Activated CD4-positive, alpha-beta memory T cell treated with anti-CD3 and anti-CD28 coated beads for 36 hours (primary cell): ENCODE data around the gene HSF2BP. TPM values are rescaled to one million over a fixed set of nuclear protein-coding genes. Genes with fewer than 3 reads are reported as not detected.

Source experiments
- CTCF ChIA-PET: fragments of 350-600 bp; sonication (Branson Sonifier 250); formaldehyde crosslinking; loops from one replicate; lab custom pipeline; 2021; ENCODE audit warnings: antibody characterized with exemption, inconsistent platforms; lab: Charles Lee
- POLR2A ChIA-PET: fragments of 350-600 bp; sonication (Branson Sonifier 250); formaldehyde crosslinking; loops from one replicate; lab custom pipeline; 2021; ENCODE audit warnings: antibody characterized with exemption; lab: Charles Lee
- DNase-seq: peaks from one replicate; pipeline ENCODE4 v3.0.0-alpha.2; 2020
- H3K27ac Mint-ChIP-seq: one replicate; pipeline ENCODE4 v1.8.0; 2021; ENCODE audit warnings: mixed read lengths
- H3K27me3 Mint-ChIP-seq: one replicate; pipeline ENCODE4 v1.8.0; 2021; ENCODE audit warnings: mixed read lengths
- H3K36me3 Mint-ChIP-seq: one replicate; pipeline ENCODE4 v1.8.0; 2021; ENCODE audit warnings: mixed read lengths
- H3K4me1 Mint-ChIP-seq: one replicate; pipeline ENCODE4 v1.8.0; 2021; ENCODE audit warnings: low read depth, mixed read lengths
- H3K4me3 Mint-ChIP-seq: one replicate; pipeline ENCODE4 v1.8.0; 2021; ENCODE audit warnings: mild to moderate bottlenecking, mixed read lengths
- H3K9me3 Mint-ChIP-seq: one replicate; pipeline ENCODE4 v1.8.0; 2021; ENCODE audit warnings: mixed read lengths
- intact Hi-C: fragments of 100-400 bp; cut with micrococcal nuclease; formaldehyde crosslinking; loops from one replicate; pipeline ENCODE4 v1.15.1; 2023
- total RNA-seq, 2 experiments: library from RNA; stranded (reverse); gene quantifications; one replicate each; pipeline ENCODE4 v1.2.3, GENCODE V29; 2021

HSF2BP gene
- total RNA-seq, 2 experiments from 2014 or later, result 0.50 to 0.73 TPM

DNA sequence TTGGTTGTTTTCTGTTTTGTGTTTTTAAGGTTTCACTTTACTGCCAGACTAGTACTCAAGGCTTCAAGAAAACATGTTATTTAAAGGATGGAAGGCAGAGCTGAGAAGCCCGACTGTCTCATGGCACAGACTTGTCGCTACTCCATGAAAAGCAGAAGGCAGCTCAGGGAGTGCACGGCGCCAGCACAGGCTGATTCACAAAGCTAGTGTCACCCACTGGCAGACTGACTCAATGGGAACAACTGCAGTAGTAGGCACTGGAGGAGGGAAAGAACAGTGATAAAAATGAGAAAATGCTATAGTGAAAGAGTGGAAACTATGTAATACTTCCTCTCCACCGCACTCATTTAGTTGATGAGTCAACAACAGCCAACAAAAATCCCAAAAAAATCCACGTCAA lies 14.7 kb downstream of the HSF2BP start:
- POLR2A ChIA-PET, result no interaction called here
- CTCF ChIA-PET, result interaction anchor here (0.7 to 1.8 kb wide), 5 partner anchors 12 to 375 kb away, joined by 3 to 5 read pairs (median 3); no protein-coding TSS in a partner anchor
- H3K4me1 Mint-ChIP-seq, result peaks cover 17% of the 10 kb centered on the region

DNA sequence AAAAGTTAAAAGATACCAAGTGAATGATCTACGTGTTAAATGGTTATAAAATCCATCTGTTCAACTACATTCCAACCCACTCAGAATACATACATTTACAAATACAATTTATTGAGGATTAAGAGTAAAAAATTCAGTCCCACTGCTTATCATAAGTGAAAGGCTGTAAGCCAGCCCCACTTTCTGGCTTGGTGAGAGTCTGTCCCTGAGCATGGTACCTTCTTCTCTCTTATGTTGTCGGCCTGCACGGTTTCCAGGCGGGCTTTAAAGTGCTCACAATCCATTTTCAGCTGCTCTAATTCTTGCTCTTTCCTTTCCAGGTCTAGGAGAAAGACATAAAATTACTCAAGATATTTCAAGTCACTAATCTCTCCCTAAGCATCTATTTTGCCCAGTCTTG lies 15.2 kb downstream of the HSF2BP start:
- no peak for DNase-seq
- H3K4me3 Mint-ChIP-seq, result no peak overlapping the region
- H3K27ac Mint-ChIP-seq, result no peak overlapping the region
- H3K36me3 Mint-ChIP-seq, result no peaks in the 10 kb centered on the region
- H3K4me1 Mint-ChIP-seq, result peaks cover 23% of the 10 kb centered on the region
- intact Hi-C loops, result no loop called here
- POLR2A ChIA-PET, result no interaction called here
- peaks cover 3% of the 10 kb centered on the region for H3K27me3 Mint-ChIP-seq
- CTCF ChIA-PET, result interaction anchor here (1.8 kb wide), 1 partner anchor 13 kb away, joined by 5 read pairs; no protein-coding TSS in a partner anchor
- no peaks in the 10 kb centered on the region for H3K9me3 Mint-ChIP-seq

More for the DNA sequence above, 14.7 kb downstream of the HSF2BP start:
- Mint-ChIP-seq H3K9me3 (no peaks in the 10 kb centered on the region), H3K27ac (no peak overlapping the region), H3K4me3 (no peak overlapping the region), H3K36me3 (no peaks in the 10 kb centered on the region), H3K27me3 (peaks cover 3% of the 10 kb centered on the region)
- intact Hi-C loops, result loop anchor here (5.0 kb wide), 1 partner anchor 722 kb away; no protein-coding TSS in a partner anchor
- no peak for DNase-seq

DNA sequence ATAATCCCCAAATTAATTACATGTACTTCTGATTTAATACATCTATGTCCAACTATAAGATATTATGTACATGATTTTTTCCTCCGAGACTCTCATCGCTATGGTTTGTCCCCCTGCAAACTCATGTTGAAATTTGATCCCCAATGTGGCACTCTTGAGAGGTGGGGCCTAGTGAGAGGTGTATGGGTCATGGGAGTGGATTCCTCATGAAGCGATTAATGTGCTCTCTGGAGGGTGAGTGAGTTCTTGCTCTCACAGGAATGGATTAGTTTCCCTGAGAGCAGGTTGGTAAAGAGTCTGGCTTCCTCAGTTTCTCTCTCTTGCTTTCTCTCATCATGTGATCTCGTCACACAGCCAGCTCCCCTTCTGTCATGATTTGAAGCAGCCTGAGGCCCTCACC lies 16.1 kb downstream of the HSF2BP start:
- POLR2A ChIA-PET, result no interaction called here
- Mint-ChIP-seq H3K27me3 (peaks cover 3% of the 10 kb centered on the region), H3K9me3 (no peaks in the 10 kb centered on the region), H3K36me3 (no peaks in the 10 kb centered on the region), H3K4me3 (no peak overlapping the region), H3K4me1 (peaks cover 23% of the 10 kb centered on the region), H3K27ac (no peak overlapping the region)
- no peak for DNase-seq
- CTCF ChIA-PET, result no interaction called here
- intact Hi-C loops, result no loop called here

GRCh38 chr21:43640400-43640799 lies 18.9 kb downstream of the HSF2BP start:
- Mint-ChIP-seq H3K36me3 (no peaks in the 10 kb centered on the region), H3K9me3 (no peaks in the 10 kb centered on the region), H3K4me3 (no peak overlapping the region), H3K27ac (no peak overlapping the region), H3K27me3 (peaks cover 3% of the 10 kb centered on the region), H3K4me1 (peaks cover 8% of the 10 kb centered on the region)
- no peak for DNase-seq
- ChIA-PET POLR2A (no interaction called here), CTCF (no interaction called here)
- intact Hi-C loops, result no loop called here

DNA sequence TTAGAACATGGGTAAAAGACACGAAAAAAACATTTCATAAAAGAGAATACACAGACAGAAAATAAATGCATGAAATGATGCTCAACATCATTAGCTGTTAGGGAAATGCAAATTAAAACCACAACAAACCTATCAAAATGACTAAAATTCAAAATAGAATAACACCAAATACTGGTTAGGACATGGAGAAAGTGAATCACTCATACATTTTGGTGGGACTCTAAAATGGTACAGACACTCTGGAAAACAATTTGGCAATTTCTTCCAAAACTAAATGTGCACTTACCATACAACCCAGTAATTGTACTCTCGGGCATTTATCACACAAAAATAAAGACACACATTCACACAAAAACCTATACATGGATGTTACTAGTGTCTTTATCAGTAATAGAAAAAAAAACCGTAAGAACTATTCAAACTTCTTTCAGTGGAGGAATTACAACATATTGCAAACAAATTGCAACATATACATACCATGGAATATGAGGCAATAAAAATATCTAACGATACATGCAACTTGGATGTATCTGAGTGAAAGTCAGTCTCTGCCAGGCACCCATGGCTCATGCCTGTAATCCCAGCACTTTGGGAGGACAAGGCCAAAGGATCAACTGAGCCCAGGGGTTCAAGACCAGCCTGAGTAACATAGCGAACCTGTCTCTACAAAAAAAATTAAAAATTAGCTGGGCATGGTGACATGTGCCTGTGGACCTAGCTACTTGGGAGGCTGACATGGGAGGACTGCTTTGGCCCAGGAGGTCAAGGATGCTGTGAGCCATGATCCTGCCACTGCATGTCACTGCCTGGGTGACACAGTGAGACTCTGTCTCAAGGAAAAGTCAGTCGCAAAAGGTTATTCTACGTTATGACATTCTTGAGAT lies 19.6 kb downstream of the HSF2BP start:
- CTCF ChIA-PET, result no interaction called here
- POLR2A ChIA-PET, result no interaction called here
- no peak for DNase-seq
- Mint-ChIP-seq H3K27me3 (peaks cover 3% of the 10 kb centered on the region), H3K9me3 (no peaks in the 10 kb centered on the region), H3K4me3 (no peak overlapping the region), H3K36me3 (no peaks in the 10 kb centered on the region), H3K27ac (no peak overlapping the region), H3K4me1 (peaks cover 6% of the 10 kb centered on the region)
- intact Hi-C loops, result no loop called here

DNA sequence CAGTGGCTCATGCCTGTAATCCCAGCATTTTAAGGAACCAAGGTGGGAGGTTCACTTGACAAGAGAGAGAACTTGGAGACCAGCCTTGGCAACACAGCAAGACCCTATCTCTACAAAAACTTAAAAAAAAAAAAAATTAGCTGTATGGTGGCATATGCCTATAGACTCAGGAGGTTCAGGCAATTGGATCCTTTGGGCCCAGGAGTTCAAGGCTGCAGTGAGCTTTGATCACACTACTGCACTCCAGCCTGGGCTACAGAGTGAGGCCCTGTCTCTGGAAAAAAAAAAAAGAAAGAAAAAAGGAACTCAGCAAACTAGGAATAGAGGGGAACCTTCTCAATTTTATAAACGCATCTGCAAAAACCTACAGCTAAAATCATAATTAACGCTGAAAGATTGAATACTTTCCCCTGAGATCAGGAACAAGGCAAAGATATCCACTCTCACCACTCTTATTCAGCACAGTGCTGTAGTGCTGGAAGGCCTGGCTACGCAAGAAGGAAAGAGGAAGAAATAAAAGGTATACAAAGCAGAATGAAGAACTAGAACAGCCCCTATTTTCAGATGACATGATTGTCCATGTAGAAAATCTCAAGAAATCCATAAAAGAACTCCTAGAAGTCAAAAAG lies 21.6 kb downstream of the HSF2BP start:
- Mint-ChIP-seq H3K27ac (no peak overlapping the region), H3K4me3 (no peak overlapping the region), H3K27me3 (no peaks in the 10 kb centered on the region), H3K9me3 (no peaks in the 10 kb centered on the region), H3K36me3 (no peaks in the 10 kb centered on the region), H3K4me1 (peaks cover 6% of the 10 kb centered on the region)
- POLR2A ChIA-PET, result no interaction called here
- intact Hi-C loops, result no loop called here
- DNase-seq, result no peak
- CTCF ChIA-PET, result no interaction called here

DNA sequence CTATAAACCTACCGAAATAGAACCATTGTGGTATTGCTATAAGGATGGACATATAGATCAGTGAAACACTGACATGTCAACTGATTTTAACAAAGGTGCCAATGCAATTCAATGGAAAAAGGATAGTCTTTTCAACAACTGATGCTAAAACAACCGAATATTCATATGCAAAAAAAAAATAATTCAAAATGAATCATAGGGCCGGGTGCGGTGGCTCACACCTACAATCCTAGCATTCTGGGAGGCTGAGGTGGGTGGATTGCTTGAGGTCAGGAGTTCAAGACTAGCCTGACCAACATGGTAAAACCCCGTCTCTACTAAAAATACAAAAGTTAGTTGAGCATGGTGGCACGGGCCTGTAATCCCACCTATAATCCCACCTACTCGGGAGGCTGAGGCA lies 23.9 kb downstream of the HSF2BP start:
- ChIA-PET POLR2A (no interaction called here), CTCF (interaction anchor here (0.6 kb wide), 1 partner anchor 16 kb away, joined by 3 read pairs; no protein-coding TSS in a partner anchor)
- intact Hi-C loops, result no loop called here
- Mint-ChIP-seq H3K4me1 (peaks cover 6% of the 10 kb centered on the region), H3K4me3 (no peak overlapping the region), H3K9me3 (no peaks in the 10 kb centered on the region), H3K27me3 (no peaks in the 10 kb centered on the region), H3K36me3 (no peaks in the 10 kb centered on the region), H3K27ac (no peak overlapping the region)
- DNase-seq, result no peak

- Mint-ChIP-seq H3K36me3 (no peaks in the 10 kb centered on the region), H3K9me3 (no peaks in the 10 kb centered on the region), H3K4me1 (peaks cover 5% of the 10 kb centered on the region), H3K27ac (no peak overlapping the region), H3K4me3 (no peak overlapping the region), H3K27me3 (no peaks in the 10 kb centered on the region)
- ChIA-PET POLR2A (no interaction called here), CTCF (no interaction called here)
- intact Hi-C loops, result no loop called here
- DNase-seq, result no peak
Measured at GRCh38 chr21:43634618-43635017, 24.7 kb downstream of the HSF2BP start.

DNA sequence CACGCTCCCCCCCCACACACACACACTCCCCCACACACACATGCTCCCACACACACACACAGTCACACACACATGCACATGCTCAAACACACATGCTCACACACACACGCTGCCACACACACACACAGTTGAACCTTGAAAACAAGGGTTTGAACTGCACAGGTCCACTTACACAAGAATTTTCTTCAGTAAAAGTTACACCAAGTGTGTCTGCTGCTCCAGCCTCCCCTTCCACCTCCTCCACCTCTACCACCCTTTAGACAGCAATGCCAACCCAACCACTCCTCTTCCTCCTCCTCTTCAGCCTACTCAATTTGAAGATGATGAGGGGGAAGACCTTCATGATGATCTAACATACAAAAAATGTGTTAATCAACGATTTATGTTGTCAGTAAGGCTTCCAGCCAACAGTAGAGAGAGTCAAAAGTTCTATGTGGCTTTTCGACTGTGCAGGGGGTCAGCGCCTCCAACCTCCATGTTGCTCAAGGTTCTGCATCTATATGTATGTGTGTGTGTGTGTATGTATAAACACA lies 26.8 kb downstream of the HSF2BP start:
- Mint-ChIP-seq H3K36me3 (no peaks in the 10 kb centered on the region), H3K9me3 (no peaks in the 10 kb centered on the region), H3K4me3 (no peak overlapping the region), H3K27me3 (no peaks in the 10 kb centered on the region), H3K4me1 (no peaks in the 10 kb centered on the region), H3K27ac (no peak overlapping the region)
- POLR2A ChIA-PET, result no interaction called here
- intact Hi-C loops, result no loop called here
- no peak for DNase-seq
- CTCF ChIA-PET, result no interaction called here

- H3K27ac Mint-ChIP-seq, result no peak overlapping the region
- no peak for DNase-seq
- no peaks in the 10 kb centered on the region for H3K4me1 Mint-ChIP-seq
- CTCF ChIA-PET, result interaction anchor here (1.0 kb wide), 1 partner anchor 14 kb away, joined by 3 read pairs; no protein-coding TSS in a partner anchor
- H3K4me3 Mint-ChIP-seq, result no peak overlapping the region
- POLR2A ChIA-PET, result no interaction called here
- no peaks in the 10 kb centered on the region for H3K36me3 Mint-ChIP-seq
- H3K9me3 Mint-ChIP-seq, result no peaks in the 10 kb centered on the region
- no peaks in the 10 kb centered on the region for H3K27me3 Mint-ChIP-seq
- intact Hi-C loops, result no loop called here
Measured at GRCh38 chr21:43631411-43632107, 27.7 kb downstream of the HSF2BP start.

DNA sequence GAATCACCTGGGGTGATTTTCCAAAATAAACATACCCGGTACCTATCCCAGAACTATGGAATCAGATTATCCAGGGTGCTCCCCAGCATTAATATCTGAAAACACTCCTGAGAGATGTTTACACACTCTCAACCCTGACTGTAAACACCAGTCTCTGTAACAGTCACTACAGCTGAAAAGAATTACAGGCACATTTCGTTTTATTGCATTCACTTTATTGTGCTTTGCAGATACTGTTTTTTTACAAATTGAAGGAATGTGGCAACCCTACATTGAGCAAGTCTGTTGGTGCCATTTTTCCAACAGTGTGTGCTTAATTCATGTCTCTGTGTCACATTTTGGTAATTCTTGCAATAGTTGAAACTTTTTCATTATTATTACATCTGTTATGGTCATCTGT lies 31.8 kb downstream of the HSF2BP start:
- Mint-ChIP-seq H3K36me3 (no peaks in the 10 kb centered on the region), H3K4me3 (no peak overlapping the region), H3K27me3 (no peaks in the 10 kb centered on the region), H3K4me1 (no peaks in the 10 kb centered on the region), H3K9me3 (no peaks in the 10 kb centered on the region), H3K27ac (no peak overlapping the region)
- DNase-seq, result no peak
- intact Hi-C loops, result no loop called here
- ChIA-PET CTCF (no interaction called here), POLR2A (no interaction called here)

DNA sequence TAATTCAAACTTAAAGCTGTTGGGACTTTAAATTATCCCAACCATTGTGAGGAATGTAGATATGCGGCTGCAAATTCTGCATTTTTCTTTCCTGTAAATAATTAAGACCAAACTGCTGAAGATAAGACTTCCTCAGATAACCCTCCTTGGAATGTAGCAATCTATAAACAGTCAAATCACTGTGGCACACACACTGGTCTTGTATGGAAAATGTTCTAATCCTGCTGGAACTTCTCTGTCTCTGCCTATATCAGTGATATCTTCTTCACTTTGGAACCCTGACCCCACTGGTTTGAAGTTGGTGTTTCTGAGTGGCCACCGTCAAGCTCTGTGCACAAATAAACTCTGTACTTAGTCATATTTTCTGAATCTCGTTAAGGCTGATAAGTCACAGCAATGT lies 32.9 kb downstream of the HSF2BP start:
- H3K36me3 Mint-ChIP-seq, result no peaks in the 10 kb centered on the region
- no peak overlapping the region for H3K4me3 Mint-ChIP-seq
- DNase-seq, result no peak
- POLR2A ChIA-PET, result interaction anchor here (0.7 kb wide), 1 partner anchor 631 kb away, joined by 4 read pairs; no protein-coding TSS in a partner anchor
- H3K27me3 Mint-ChIP-seq, result no peaks in the 10 kb centered on the region
- H3K27ac Mint-ChIP-seq, result no peak overlapping the region
- intact Hi-C loops, result no loop called here
- CTCF ChIA-PET, result interaction anchor here (0.8 kb wide), 1 partner anchor 29 kb away, joined by 3 read pairs; no protein-coding TSS in a partner anchor
- no peaks in the 10 kb centered on the region for H3K4me1 Mint-ChIP-seq
- H3K9me3 Mint-ChIP-seq, result no peaks in the 10 kb centered on the region
